GM12878 (cell line): ENCODE results near the gene CHCHD6. TPM values are rescaled to one million over a fixed set of nuclear protein-coding genes. Genes with fewer than 3 reads are reported as not detected.

ENCODE experiments used
- BACH1 ChIP-seq: fragments of 450-650 bp; IDR thresholded peaks from 2 replicates; pipeline ENCODE4 v1.6.1; 2017; ENCODE audit warnings: mild to moderate bottlenecking, borderline replicate concordance
- BCL11A ChIP-seq: IDR thresholded peaks from 2 replicates; pipeline ENCODE4 v1.6.1; 2011; ENCODE audit warnings: low read depth, low read length
- BCL3 ChIP-seq: IDR thresholded peaks from 2 replicates; pipeline ENCODE4 v1.6.1; 2011; ENCODE audit warnings: borderline replicate concordance, low read depth, mild to moderate bottlenecking, moderate library complexity, low read length; ENCODE audit not compliant: insufficient read depth, poor library complexity, severe bottlenecking
- CBX3 ChIP-seq: fragments of 200-600 bp; sonication (generic); IDR thresholded peaks from 2 replicates; pipeline ENCODE4 v1.6.1; 2016; ENCODE audit warnings: low read depth, borderline replicate concordance
- CBX5 ChIP-seq: sonication (generic); IDR thresholded peaks from 2 replicates; pipeline ENCODE4 v1.6.1; 2016; ENCODE audit warnings: low read depth, moderate library complexity, mild to moderate bottlenecking, inconsistent platforms
- CEBPZ ChIP-seq: fragments of 150-350 bp; IDR thresholded peaks from 2 replicates; pipeline ENCODE4 v1.6.1; 2016; ENCODE audit warnings: low read depth, low read length
- DPF2 ChIP-seq: fragments of 450-650 bp; IDR thresholded peaks from 2 replicates; pipeline ENCODE4 v1.6.1; 2017; ENCODE audit warnings: mild to moderate bottlenecking
- GABPA ChIP-seq: IDR thresholded peaks from 2 replicates; pipeline ENCODE4 v1.6.1; 2014; ENCODE audit warnings: antibody characterized with exemption, low read depth, mild to moderate bottlenecking, inconsistent platforms
- KAT2A ChIP-seq: conservative IDR thresholded peaks from 2 replicates; pipeline ENCODE4 v1.6.1; 2011; ENCODE audit warnings: low read depth, low read length; ENCODE audit not compliant: control insufficient read depth
- MEF2B ChIP-seq: fragments of 450-650 bp; IDR thresholded peaks from 2 replicates; pipeline ENCODE4 v1.6.1; 2018; ENCODE audit warnings: mild to moderate bottlenecking, moderate library complexity; ENCODE audit not compliant: partially characterized antibody, poor library complexity, severe bottlenecking
- NBN ChIP-seq: fragments of 450-650 bp; IDR thresholded peaks from 2 replicates; pipeline ENCODE4 v1.6.1; 2016
- NFYA ChIP-seq: IDR thresholded peaks from 2 replicates; pipeline ENCODE4 v1.6.1; 2011; ENCODE audit warnings: low read depth, mild to moderate bottlenecking, low read length, improper control_type of control experiment, borderline replicate concordance
- PAX5 ChIP-seq: IDR thresholded peaks from 2 replicates; pipeline ENCODE4 v1.6.1; 2011; ENCODE audit warnings: low read depth, low read length, borderline replicate concordance
- RB1 ChIP-seq: fragments of 450-650 bp; formaldehyde crosslinking; IDR thresholded peaks from 2 replicates; pipeline ENCODE4 v1.6.1; 2017; ENCODE audit warnings: mild to moderate bottlenecking, borderline replicate concordance
- TCF3 ChIP-seq: IDR thresholded peaks from 2 replicates; pipeline ENCODE4 v1.6.1; 2012; ENCODE audit warnings: low read depth, mild to moderate bottlenecking, low read length, borderline replicate concordance; ENCODE audit not compliant: insufficient read depth
- WRNIP1 ChIP-seq: IDR thresholded peaks from 2 replicates; pipeline ENCODE4 v1.6.1; 2011; ENCODE audit warnings: low read depth, low read length, improper control_type of control experiment, borderline replicate concordance
- ZNF274 ChIP-seq: IDR thresholded peaks from one replicate; pipeline ENCODE4 v1.8.0; 2011; ENCODE audit not compliant: insufficient read length, insufficient read depth
- ZZZ3 ChIP-seq: IDR thresholded peaks from 2 replicates; pipeline ENCODE4 v1.6.1; 2011; ENCODE audit warnings: low read depth; ENCODE audit not compliant: control insufficient read depth, insufficient read length
- polyA plus RNA-seq, 11 experiments: library from polyadenylated mRNA; depleted of rRNA in 4 of 11; unstranded in 6 of 11; stranded (reverse) in 5 of 11; fragments of >200 nt; fragmentation: Nextera tagmentation in 4 of 11; fragmentation: Illumina TruSeq in 1 of 11; extraction: Ambion mirVana in 4 of 11; extraction: Trizol in 1 of 11; gene quantifications; 1 replicate in 1 of 11; 2 replicates in 10 of 11; pipeline versions ENCODE4 v1.2.1 to v1.2.3, GENCODE V29; 2011 to 2016; ENCODE audit warnings: inconsistent platforms in 2 of 11, missing spikeins in 2 of 11, low read depth in 1 of 11
- total RNA-seq, 4 experiments: library from RNA; depleted of rRNA in 3 of 4; stranded (reverse); fragments of >200 nt in 3 of 4; fragmentation: Illumina TruSeq in 1 of 4; extraction: Trizol in 1 of 4; gene quantifications; 2 replicates each; pipeline versions ENCODE4 v1.2.1 to v1.2.3, GENCODE V29; 2013 to 2021
- TF ChIP-seq, protein P1 (sequence below): IDR thresholded peaks from 2 replicates; pipeline ENCODE4 v1.6.1; 2011; ENCODE audit warnings: low read depth, mild to moderate bottlenecking, low read length, moderate library complexity, borderline replicate concordance; ENCODE audit errors: extremely low read depth
- TF ChIP-seq, protein P2 (sequence below): IDR thresholded peaks from 2 replicates; pipeline ENCODE4 v1.6.1; 2012; ENCODE audit warnings: low read depth, low read length, improper control_type of control experiment
- TF ChIP-seq, protein P3 (sequence below): fragments of 450-650 bp; IDR thresholded peaks from 2 replicates; pipeline ENCODE4 v1.6.1; 2017; ENCODE audit warnings: low read depth, mild to moderate bottlenecking, moderate library complexity

The CHCHD6 gene
- total and polyA plus RNA-seq, 10 of the 15 experiments (the other 5 are each of a cell fraction or from before 2014, with no cell fraction given) = 2.7 to 16.7 (median 12.3) TPM

GRCh38 chr3:126911162-126912026 is 207.4 kb downstream of the CHCHD6 start (continued):
- TF ChIP-seq CBX5 = peak; percentile 92
- TF ChIP-seq NFYA = no peak
- TF ChIP-seq TCF3 = peak; percentile 57; the same call in 1 of the 2 replicates
- TF ChIP-seq, protein P1, sequence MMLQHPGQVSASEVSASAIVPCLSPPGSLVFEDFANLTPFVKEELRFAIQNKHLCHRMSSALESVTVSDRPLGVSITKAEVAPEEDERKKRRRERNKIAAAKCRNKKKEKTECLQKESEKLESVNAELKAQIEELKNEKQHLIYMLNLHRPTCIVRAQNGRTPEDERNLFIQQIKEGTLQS = no peak
- peak; percentile 93; the same call in 1 of the 2 replicates for TF ChIP-seq BACH1
- TF ChIP-seq GABPA = peak; percentile 59; the same call in 1 of the 2 replicates
- TF ChIP-seq, protein P2, sequence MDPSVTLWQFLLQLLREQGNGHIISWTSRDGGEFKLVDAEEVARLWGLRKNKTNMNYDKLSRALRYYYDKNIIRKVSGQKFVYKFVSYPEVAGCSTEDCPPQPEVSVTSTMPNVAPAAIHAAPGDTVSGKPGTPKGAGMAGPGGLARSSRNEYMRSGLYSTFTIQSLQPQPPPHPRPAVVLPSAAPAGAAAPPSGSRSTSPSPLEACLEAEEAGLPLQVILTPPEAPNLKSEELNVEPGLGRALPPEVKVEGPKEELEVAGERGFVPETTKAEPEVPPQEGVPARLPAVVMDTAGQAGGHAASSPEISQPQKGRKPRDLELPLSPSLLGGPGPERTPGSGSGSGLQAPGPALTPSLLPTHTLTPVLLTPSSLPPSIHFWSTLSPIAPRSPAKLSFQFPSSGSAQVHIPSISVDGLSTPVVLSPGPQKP = peak; percentile 52; the same call in 1 of the 2 replicates
- TF ChIP-seq KAT2A = no peak
- TF ChIP-seq BCL3 = peak; percentile 91
- no peak for TF ChIP-seq ZNF274
- no peak for TF ChIP-seq ZZZ3
- peak; percentile 100 for TF ChIP-seq DPF2
- TF ChIP-seq CEBPZ = no peak
- TF ChIP-seq NBN = peak; percentile 81
- TF ChIP-seq RB1 = no peak
- peak; percentile 53 for TF ChIP-seq MEF2B
- peak; percentile 89 for TF ChIP-seq BCL11A
- no peak for TF ChIP-seq CBX3
- TF ChIP-seq, protein P3, sequence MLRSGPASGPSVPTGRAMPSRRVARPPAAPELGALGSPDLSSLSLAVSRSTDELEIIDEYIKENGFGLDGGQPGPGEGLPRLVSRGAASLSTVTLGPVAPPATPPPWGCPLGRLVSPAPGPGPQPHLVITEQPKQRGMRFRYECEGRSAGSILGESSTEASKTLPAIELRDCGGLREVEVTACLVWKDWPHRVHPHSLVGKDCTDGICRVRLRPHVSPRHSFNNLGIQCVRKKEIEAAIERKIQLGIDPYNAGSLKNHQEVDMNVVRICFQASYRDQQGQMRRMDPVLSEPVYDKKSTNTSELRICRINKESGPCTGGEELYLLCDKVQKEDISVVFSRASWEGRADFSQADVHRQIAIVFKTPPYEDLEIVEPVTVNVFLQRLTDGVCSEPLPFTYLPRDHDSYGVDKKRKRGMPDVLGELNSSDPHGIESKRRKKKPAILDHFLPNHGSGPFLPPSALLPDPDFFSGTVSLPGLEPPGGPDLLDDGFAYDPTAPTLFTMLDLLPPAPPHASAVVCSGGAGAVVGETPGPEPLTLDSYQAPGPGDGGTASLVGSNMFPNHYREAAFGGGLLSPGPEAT = peak; percentile 97
- peak; percentile 86 for TF ChIP-seq PAX5
- no peak; the same call in 1 of the 2 replicates for TF ChIP-seq WRNIP1
